B cell (primary cell): ENCODE measurements around the gene GPR156. TPM values are rescaled to one million over a fixed set of nuclear protein-coding genes. Genes with fewer than 3 reads are reported as not detected.

ENCODE experiments used
- ATAC-seq: fragments of 200-7000 bp; cut with Tn5 transposase; one replicate; pipeline ENCODE4 v1.10.0; 2021; ENCODE audit warnings: low read depth, mild to moderate bottlenecking, moderate number of reproducible peaks, moderate library complexity
- CTCF ChIA-PET: fragments of 350-600 bp; sonication (Branson Sonifier 250); formaldehyde crosslinking; loops from one replicate; lab custom pipeline; 2021; ENCODE audit warnings: antibody characterized with exemption, inconsistent platforms; lab: Charles Lee
- POLR2A ChIA-PET: fragments of 350-600 bp; sonication (Branson Sonifier 250); formaldehyde crosslinking; loops from one replicate; lab custom pipeline; 2021; ENCODE audit warnings: antibody characterized with exemption; lab: Charles Lee
- DNase-seq: peaks from one replicate; pipeline ENCODE4 v3.0.0; 2013
- H2AFZ ChIP-seq: 2 replicates; pipeline ENCODE4 v1.6.1; 2012; ENCODE audit warnings: mild to moderate bottlenecking, low read depth, low read length; ENCODE audit not compliant: insufficient read depth, poor library complexity, severe bottlenecking
- H3K27ac ChIP-seq, 2 donors: 1 replicate in 1 of 2; 2 replicates in 1 of 2; pipeline ENCODE4 v1.5.1; 2012 to 2013; ENCODE audit warnings: low read length in 2 of 2, mild to moderate bottlenecking in 2 of 2, moderate library complexity in 1 of 2
- H3K27me3 ChIP-seq, 4 experiments: fragments of 200-600 bp in 1 of 4; sonication (generic) in 1 of 4; replicated peaks in 1 of 4; 1 replicate in 2 of 4; 2 replicates in 2 of 4; pipeline versions ENCODE4 v1.6.1 to v1.7.0; 2013 to 2016; ENCODE audit warnings: low read length in 3 of 4, mild to moderate bottlenecking in 2 of 4, mixed read lengths in 1 of 4, moderate library complexity in 1 of 4; ENCODE audit not compliant: insufficient read depth in 4 of 4, control insufficient read depth in 3 of 4; ENCODE audit errors: control extremely low read depth in 1 of 4
- H3K36me3 ChIP-seq, 2 experiments: replicated peaks in 1 of 2; 1 replicate in 1 of 2; 2 replicates in 1 of 2; pipeline versions ENCODE4 v1.6.1 to v1.7.1; 2013; ENCODE audit warnings: low read length in 1 of 2; ENCODE audit not compliant: insufficient read depth in 2 of 2, control insufficient read depth in 1 of 2; ENCODE audit errors: control extremely low read depth in 1 of 2, extremely low read depth in 1 of 2
- H3K4me1 ChIP-seq, 2 donors: fragments of 200-600 bp in 1 of 2; sonication (generic) in 1 of 2; 1 replicate in 1 of 2; 2 replicates in 1 of 2; pipeline versions ENCODE4 v1.5.1 to v1.6.1; 2013 to 2017; ENCODE audit warnings: low read length in 2 of 2; ENCODE audit not compliant: control insufficient read depth in 2 of 2, insufficient read depth in 2 of 2
- H3K4me2 ChIP-seq: replicated peaks from 2 replicates; pipeline ENCODE3; 2012; ENCODE audit warnings: mild to moderate bottlenecking, low read depth, low read length; ENCODE audit not compliant: poor library complexity, severe bottlenecking
- H3K4me3 ChIP-seq, 5 experiments: fragments of 200-600 bp in 1 of 5; sonication (generic) in 1 of 5; 1 replicate in 3 of 5; 2 replicates in 2 of 5; pipeline versions ENCODE4 v1.5.1 to v1.7.0; 2011 to 2016; ENCODE audit warnings: low read length in 4 of 5, mild to moderate bottlenecking in 4 of 5, low read depth in 2 of 5, control low read depth in 1 of 5, moderate library complexity in 1 of 5; ENCODE audit not compliant: insufficient read depth in 1 of 5; ENCODE audit errors: control extremely low read depth in 1 of 5, extremely low read depth in 1 of 5
- H3K79me2 ChIP-seq: fragments of 200-600 bp; sonication (generic); one replicate; pipeline ENCODE4 v1.6.0; 2016; ENCODE audit warnings: low read length; ENCODE audit not compliant: control insufficient read depth, insufficient read depth
- H3K9ac ChIP-seq: fragments of 200-600 bp; sonication (generic); 2 replicates; pipeline ENCODE4 v1.6.1; 2017; ENCODE audit warnings: mild to moderate bottlenecking, low read length, moderate library complexity
- H3K9me3 ChIP-seq, 3 donors: one replicate each; pipeline versions ENCODE4 v1.6.1 to v1.7.1; 2013; ENCODE audit warnings: low read length in 2 of 3; ENCODE audit not compliant: control insufficient read depth in 2 of 3, insufficient read depth in 1 of 3; ENCODE audit errors: control extremely low read depth in 1 of 3
- H4K20me1 ChIP-seq: 2 replicates; pipeline ENCODE4 v1.6.0; 2012; ENCODE audit warnings: mild to moderate bottlenecking, low read length; ENCODE audit not compliant: insufficient read depth, control insufficient read depth, poor library complexity, severe bottlenecking
- H3K27ac Mint-ChIP-seq: one replicate; pipeline ENCODE4 v1.8.0; 2021; ENCODE audit warnings: mixed read lengths
- H3K27me3 Mint-ChIP-seq: one replicate; pipeline ENCODE4 v1.8.0; 2021; ENCODE audit warnings: mixed read lengths
- H3K4me1 Mint-ChIP-seq: one replicate; pipeline ENCODE4 v1.8.0; 2021; ENCODE audit warnings: mixed read lengths
- H3K4me3 Mint-ChIP-seq: one replicate; pipeline ENCODE4 v1.8.0; 2021; ENCODE audit warnings: mixed read lengths
- H3K9me3 Mint-ChIP-seq: one replicate; pipeline ENCODE4 v1.8.0; 2022; ENCODE audit warnings: mixed read lengths; ENCODE audit not compliant: insufficient read depth
- CTCF ChIP-seq: fragments of 200-600 bp; IDR thresholded peaks from one replicate; pipeline ENCODE4 v1.8.0; 2022; ENCODE audit warnings: antibody characterized with exemption, mild to moderate bottlenecking
- EZH2 ChIP-seq: IDR thresholded peaks from 2 replicates; pipeline ENCODE4 v1.6.1; 2012; ENCODE audit warnings: borderline replicate concordance, low read depth, mild to moderate bottlenecking, moderate library complexity, low read length; ENCODE audit not compliant: insufficient read depth, poor library complexity, severe bottlenecking
- WGBS: methylation state at CpG from one replicate; pipeline ENCODE4 v1.1.5; 2013; ENCODE audit warnings: missing lambda C conversion rate; ENCODE audit not compliant: insufficient coverage; 5-methylcytosine and 5-hydroxymethylcytosine counted together
- intact Hi-C: fragments of 100-400 bp; cut with micrococcal nuclease; formaldehyde crosslinking; loops from one replicate; pipeline ENCODE4 v1.10.0; 2022
- polyA plus RNA-seq: library from polyadenylated mRNA; depleted of rRNA; stranded (reverse); fragments of >200 nt; gene quantifications from 2 replicates; pipeline ENCODE4 v1.2.3, GENCODE V29; 2012
- total RNA-seq, 2 donors: library from RNA; stranded (reverse); fragments of 120-200 nt in 1 of 2; gene quantifications; 1 replicate in 1 of 2; 2 replicates in 1 of 2; pipeline versions ENCODE4 v1.2.3 to v1.2.4, GENCODE V29; 2013 to 2022

GPR156 gene
- total and polyA plus RNA-seq, 2 donors (not counting 1 experiment from before 2014, with no cell fraction given) = 0.03 to 0.20 TPM

- no peak overlapping the region for H3K4me2 ChIP-seq
- H3K79me2 ChIP-seq = no peaks in the 10 kb centered on the region
- no peaks in the 10 kb centered on the region for H3K4me1 ChIP-seq
- H2AFZ ChIP-seq = no peak overlapping the region
- H3K27ac ChIP-seq = no peak overlapping the region
- H3K27me3 Mint-ChIP-seq = peaks cover 6% of the 10 kb centered on the region
- H3K36me3 ChIP-seq = no peaks in the 10 kb centered on the region
- no peak overlapping the region for H3K27ac Mint-ChIP-seq
- no peaks in the 10 kb centered on the region for H3K9me3 Mint-ChIP-seq
- H3K9me3 ChIP-seq = no peaks in the 10 kb centered on the region
- H3K4me1 Mint-ChIP-seq = no peaks in the 10 kb centered on the region
- no peak for ATAC-seq
- CTCF ChIA-PET = interaction anchor here (0.7 to 2.2 kb wide), 2 partner anchors 189 to 238 kb away, joined by 3 to 9 read pairs; no protein-coding TSS in a partner anchor
- peaks cover 0 to 2% (median 0%) of the 10 kb centered on the region in 4 experiments for H3K27me3 ChIP-seq
- H4K20me1 ChIP-seq = no peaks in the 10 kb centered on the region
- POLR2A ChIA-PET = interaction anchor here (0.6 kb wide), 1 partner anchor 297 kb away, joined by 5 read pairs; no protein-coding TSS in a partner anchor
- H3K4me3 ChIP-seq = no peak overlapping the region
- H3K4me3 Mint-ChIP-seq = no peak overlapping the region
- WGBS = 100% methylated on average over 1 of the region's 2 CpGs
- intact Hi-C loops = no loop called here
- TF ChIP-seq EZH2 (no peak), CTCF (no peak)
- DNase-seq = no peak
- H3K9ac ChIP-seq = no peak overlapping the region
Observed at GRCh38 chr3:120129718-120130513, 155.1 kb downstream of the GPR156 start.

GRCh38 chr3:120129051-120129450 lies 156.0 kb downstream of the GPR156 start:
- no peak overlapping the region for H3K9ac ChIP-seq
- intact Hi-C loops = no loop called here
- H3K36me3 ChIP-seq = no peaks in the 10 kb centered on the region
- H3K27me3 Mint-ChIP-seq = peaks cover 6% of the 10 kb centered on the region
- no peaks in the 10 kb centered on the region for H3K4me1 Mint-ChIP-seq
- H4K20me1 ChIP-seq = no peaks in the 10 kb centered on the region
- H3K79me2 ChIP-seq = no peaks in the 10 kb centered on the region
- H3K27me3 ChIP-seq = peaks cover 0 to 2% (median 0%) of the 10 kb centered on the region in 4 experiments
- no peaks in the 10 kb centered on the region for H3K9me3 ChIP-seq
- DNase-seq = no peak
- TF ChIP-seq EZH2 (no peak), CTCF (no peak)
- no peak overlapping the region for H3K4me3 Mint-ChIP-seq
- H3K4me3 ChIP-seq = no peak overlapping the region
- H3K27ac ChIP-seq = no peak overlapping the region
- ChIA-PET POLR2A (no interaction called here), CTCF (interaction anchor here (0.6 to 2.2 kb wide), 3 partner anchors 236 to 428 kb away, joined by 4 to 9 read pairs (median 5); no protein-coding TSS in a partner anchor)
- ATAC-seq = no peak
- no peaks in the 10 kb centered on the region for H3K9me3 Mint-ChIP-seq
- H3K27ac Mint-ChIP-seq = no peak overlapping the region
- no peaks in the 10 kb centered on the region for H3K4me1 ChIP-seq
- no peak overlapping the region for H3K4me2 ChIP-seq
- H2AFZ ChIP-seq = no peak overlapping the region
- WGBS = 100% methylated on average over 1 of the region's 1 CpG
